ENCODE measurements around the gene PLEKHD1.

PLEKHD1 gene

DNA sequence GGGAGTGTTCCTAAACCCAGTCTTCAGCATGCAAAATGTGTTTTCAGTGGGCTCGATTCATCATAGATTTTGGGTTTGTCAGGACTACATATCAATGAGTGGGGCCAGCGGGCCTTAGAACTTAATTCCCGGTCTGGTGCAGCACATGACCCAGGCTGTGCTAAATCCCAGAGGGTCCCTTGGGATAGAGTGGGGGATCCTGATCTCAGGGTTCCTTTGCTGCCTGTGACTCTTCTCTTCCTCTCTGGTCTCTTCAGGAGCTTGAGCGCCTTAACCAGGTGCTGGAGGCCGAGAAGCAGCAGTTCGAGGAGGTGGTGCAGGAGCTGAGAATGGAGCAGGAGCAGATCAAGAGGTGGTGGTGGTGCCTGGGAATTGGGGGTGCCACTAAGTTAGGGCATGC is 37.5 kb downstream of the PLEKHD1 start:
- DNase-seq, result no peak

DNA sequence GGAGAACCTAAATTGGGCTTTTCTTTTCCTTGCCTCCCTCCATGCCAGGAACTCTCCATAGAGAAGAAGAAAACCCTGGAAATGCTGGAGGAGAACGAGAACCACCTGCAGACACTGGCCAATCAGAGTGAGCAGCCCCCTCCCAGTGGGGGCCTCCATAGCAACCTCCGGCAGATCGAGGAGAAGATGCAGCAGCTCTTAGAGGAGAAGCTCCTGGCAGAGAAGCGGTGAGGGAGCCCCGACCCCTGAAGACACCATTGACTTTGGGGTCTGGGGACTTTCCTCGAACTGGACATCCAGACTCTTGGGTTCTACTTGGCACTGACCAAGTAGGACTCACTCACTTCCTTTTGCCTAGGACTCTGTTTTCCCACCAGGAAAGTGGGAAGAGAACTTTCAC is 41.4 kb downstream of the PLEKHD1 start:
- no peak for DNase-seq

DNA sequence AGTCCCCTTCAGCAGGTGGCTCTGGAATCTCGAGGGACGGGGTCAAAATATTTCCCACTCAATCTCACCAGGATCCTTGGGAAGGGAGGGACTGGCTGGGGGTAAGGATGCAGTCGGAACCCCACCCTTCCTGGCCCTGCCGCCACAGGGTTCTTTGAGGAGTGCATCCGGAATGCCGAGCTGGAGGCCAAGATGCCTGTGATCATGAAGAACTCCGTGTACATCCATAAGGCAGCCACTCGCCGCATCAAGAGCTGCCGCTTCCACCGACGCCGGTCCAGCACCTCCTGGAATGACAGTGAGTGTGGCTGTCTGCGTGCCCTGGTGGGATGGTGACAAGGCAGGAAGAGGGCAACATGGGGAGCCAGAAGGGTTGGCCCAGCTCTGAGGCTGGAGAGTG is 43.1 kb downstream of the PLEKHD1 start:
- no peak for DNase-seq

DNA sequence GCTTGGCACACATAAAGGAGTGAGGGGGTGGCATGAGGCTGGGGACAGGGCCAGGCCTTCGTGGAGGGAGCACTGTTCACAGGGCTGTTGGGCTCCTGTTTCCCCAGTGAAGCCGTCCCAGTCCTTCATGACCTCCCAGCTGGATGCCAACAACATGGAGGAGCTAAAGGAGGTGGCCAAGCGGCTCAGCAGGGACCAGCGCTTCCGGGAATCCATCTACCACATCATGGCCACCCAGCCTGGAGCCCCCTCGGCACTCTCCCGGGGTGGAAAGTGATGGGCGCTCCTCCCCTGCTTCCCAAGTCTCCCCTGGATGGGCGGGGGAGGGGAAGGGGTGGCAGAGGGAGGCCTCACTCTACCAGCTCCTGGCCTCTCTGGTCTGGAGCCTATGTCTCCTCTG is 43.6 kb downstream of the PLEKHD1 start:
- no peak for DNase-seq

DNA sequence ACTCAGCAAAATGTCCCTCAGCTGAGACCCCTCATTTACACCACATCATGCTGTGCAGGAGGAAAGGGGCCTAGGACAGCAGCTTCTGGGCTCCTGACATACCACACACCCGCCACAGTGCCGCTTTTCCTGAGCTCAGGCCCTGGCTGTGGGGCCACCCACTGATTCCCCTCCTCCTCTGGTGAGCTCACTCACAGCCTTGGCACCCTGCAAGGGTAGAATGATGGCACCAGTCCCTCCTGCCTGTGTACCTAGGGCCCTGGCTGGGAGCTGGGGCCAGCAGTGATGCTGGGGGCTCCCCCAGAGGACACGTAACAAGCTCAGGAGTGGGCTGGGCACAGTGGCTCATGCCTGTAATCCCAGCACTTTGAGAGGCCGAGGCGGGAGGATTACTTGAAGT is 44.4 kb downstream of the PLEKHD1 start:
- DNase-seq, result no peak

DNA sequence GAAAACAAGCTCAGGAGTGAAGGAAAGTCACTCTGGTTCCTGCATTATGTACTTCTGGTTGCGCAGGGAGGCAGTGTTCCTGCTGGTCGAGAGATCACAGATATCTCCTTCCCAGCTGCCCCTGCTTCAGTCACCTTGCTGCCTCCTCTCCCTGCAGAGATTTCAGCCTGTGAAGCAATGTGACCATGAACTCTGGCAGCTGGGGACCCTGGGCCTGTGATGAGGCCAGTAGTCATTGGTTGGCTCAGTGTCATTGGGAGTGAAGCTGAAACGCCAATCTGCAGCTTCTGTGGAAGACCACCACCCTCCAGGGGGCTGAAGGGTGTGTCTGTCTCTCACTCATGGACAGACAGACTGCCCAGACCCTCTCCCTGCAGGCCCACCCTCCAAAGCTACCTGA is 45.0 kb downstream of the PLEKHD1 start:
- DNase-seq, result no peak

DNA sequence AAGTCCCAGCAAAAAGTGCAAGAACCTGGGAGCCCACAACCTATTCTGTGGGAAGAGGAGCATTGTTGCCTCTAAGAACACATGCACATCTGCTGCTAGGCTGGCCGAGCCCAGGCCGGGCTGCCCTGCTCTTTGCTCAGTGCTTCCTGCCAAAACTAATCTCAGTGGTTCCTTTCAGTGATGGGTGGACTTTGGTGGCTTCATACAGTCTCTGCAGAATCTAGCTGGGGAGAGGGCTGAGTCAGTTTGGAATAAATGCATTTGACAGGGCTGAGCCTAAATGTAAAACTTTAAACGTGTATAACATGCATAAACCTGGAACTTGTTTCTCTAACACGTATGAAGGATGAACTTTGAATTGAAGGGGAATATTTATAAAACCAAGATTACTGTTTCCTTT is 45.6 kb downstream of the PLEKHD1 start:
- DNase-seq, result no peak

DNA sequence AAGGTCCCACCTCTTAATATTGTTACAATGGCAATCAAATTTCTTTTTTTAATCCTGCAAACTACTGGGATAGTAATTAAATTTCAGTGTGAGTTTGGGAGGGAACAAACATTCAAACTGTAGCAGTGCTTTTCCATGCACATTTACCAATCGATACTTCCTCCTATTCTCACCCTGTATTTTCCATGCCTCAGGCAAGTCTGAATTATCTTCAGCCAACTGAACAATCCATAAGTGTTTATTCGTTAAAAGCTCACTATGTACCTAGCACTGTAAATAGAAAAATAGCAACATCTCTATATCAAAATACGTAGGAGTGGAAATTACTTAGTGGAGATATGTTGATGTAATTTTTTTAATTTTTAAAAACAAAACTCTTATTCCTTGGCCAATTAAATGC is 46.6 kb downstream of the PLEKHD1 start:
- DNase-seq, result no peak

DNA sequence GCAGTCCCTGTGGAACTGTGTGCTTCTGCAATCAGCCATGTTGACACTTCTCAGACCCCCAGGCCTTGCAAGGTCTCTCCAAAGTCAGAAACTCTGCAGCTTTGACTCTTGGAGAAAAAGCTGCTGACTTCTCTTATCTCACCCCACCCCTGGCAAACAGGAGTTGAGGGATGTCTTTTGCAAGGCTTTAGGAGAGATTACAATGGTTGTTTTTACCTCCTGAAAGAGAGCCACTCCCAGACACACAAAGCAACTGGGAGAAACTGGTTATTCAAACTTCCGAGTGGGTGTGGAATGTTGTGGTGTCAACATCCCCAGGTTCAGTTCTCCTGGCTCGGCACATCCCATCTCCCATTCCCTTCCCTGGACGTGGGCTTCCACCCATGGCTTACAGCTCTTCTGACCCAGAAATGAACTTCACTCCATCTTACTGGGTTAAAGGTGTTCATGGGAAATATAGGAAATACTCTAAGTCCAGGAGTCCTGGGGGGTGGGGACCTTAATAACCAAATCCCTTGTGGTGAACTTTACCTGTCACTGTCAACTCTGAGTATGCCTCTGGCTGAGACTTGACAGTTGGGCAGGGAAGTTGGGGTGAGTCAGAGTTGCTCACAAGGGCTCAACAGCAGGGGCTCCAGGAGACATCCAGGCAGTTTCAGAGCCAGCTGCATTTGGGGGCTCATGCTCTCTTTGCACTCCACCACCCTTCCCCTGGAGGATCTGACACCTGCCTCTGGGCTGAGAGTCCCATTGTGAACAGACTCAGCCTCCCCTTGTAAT is 48.2 kb downstream of the PLEKHD1 start:
- no peak for DNase-seq

DNA sequence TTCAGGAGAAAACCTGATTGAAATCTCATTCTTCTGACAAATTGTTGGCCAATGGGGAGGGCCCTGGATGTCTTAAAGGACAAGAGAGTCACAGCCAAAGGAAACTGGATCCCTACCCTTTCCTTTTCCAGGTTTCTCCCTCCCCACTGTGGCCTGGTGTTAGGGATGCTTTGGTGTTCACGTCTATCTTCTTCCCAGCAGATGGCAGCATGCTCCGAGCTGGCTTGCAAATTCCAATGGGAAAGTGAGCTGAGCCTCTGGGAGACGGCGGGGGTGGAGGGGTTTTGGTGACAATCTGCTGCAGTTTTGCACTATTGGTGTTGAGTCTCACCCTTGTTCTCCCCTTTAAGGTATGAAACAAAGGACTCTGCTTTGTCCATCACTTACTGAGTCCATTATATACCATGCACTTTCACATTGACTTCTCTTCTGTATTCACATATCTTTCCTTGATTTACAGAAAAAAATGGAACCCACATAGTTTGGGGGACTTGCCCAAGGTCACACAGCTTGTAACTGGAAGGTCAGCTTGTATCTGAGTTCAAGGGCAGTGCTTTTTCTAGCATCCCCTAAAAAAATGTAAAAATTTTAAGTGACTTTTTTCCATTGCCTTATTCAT is 50.8 kb downstream of the PLEKHD1 start:
- no peak for DNase-seq

DNA sequence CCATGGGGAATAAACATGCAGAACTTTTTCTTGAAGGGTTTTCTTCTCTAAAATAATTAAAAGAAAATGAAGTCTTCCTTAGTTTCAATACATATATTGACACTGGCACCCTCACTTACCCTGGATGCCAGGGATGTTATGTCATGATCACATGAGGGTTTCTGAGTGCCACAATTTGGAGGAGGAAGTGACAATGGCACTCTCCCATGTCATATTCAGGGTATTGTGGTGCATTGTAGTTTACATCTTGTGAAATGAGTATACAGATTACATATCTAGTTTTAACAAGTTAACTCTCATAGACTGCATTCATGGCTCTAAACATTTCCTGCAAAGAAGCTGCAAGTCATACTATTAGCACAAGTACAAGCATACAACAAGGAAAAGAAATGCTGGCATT is 52.4 kb downstream of the PLEKHD1 start:
- no peak for DNase-seq

DNA sequence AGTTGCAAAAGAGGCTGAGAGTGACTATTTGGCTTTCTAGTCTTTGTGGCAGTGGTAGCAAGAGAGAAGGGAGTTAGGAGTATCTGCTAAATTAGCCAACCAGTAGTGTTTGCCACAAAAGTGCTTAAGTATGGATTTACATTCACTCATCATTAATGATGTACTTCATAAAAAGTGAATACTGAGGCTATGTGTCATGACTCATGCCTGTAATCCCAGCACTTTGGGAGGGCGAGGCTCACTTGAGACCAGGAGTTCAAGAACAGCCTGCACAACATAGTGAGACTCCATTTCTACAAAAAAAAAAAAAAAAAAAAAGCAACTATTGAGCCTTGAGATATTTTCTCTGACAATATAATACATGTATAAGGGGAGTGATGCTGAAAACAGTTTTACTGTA is 53.4 kb downstream of the PLEKHD1 start:
- DNase-seq, result no peak

DNA sequence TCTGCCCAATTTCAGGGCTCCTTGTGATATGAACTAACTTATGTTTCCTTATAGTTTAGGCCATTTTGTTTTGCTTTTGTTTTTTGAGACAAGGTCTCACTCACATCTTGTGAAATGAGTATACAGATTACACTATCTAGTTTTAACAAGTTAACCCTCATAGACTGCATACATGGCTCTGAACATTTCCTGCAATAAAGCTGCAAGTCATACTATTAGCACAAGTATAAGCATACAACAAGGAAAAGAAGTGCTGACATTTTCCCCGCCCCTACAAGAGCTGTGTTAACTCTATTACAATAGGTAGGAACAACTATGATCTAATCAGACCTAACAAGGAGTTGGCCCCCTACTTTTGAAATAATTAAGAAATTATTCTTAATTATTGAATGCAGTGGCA is 54.2 kb downstream of the PLEKHD1 start:
- DNase-seq, result no peak

DNA sequence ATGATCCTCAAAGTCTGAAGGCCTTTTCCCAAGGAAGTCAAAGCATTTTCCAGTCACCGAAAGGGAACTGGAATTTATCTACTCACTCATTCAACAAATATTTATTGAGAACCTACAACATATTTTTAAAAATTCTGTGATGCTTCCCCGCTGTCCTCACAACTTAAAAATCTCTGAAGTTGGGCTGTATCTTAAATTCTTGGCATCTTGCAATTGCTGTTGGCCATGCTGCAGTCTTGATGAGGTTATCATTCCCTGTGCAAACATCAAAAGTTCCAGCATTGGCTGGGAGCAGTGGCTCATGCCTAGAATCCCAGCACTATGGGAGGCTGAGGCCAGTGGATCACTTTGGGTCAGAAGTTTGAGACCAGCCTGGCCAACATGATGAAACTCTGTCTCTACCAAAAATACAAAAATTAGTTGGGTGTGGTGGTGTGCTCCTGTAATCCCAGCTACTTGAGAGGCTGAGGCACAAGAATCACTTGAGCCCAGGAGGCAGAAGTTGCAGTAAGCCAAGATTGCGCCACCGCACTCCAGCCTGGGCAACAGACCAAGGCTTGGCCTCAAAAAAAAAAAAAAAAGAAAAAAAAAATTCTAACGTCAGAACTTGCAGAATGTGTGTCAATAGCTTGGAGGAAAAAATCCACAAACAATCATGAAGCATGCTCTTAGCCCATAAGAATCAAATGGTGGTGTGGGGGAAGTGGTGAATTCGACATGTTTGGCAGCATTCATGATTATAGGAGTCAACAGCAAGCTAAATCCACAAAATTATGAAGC is 55.3 kb downstream of the PLEKHD1 start:
- DNase-seq, result no peak

DNA sequence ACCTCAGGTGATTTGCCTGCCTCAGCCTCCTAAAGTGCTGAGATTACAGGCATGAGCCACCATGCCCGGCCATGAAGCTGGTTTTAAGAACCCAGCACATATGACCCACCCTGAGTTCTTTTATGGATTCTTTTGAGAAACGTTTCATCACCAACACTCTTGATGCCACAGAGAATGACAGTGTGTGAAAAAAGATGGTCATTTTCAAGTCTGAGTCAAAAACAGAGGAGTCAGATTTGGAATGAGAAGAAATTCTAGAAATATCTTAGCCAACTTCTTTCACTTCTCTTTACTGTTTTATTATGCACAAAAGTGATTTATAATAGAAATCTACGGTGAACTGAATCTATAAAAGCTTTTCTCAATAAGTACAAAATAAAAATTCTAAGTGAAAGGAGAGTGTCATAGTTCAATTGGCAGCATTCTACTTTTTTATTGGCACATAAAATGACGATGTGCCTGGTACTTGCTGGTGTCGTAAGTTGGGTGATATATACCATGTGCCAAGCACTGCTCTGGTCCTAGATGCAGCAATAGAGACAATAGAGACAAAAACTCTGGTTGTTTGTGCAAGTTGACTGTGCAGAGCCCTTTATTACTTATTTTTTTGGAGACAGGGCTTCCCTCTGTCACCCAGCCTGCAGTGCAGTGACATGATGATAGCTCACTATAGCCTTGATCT is 56.3 kb downstream of the PLEKHD1 start:
- no peak for DNase-seq

DNA sequence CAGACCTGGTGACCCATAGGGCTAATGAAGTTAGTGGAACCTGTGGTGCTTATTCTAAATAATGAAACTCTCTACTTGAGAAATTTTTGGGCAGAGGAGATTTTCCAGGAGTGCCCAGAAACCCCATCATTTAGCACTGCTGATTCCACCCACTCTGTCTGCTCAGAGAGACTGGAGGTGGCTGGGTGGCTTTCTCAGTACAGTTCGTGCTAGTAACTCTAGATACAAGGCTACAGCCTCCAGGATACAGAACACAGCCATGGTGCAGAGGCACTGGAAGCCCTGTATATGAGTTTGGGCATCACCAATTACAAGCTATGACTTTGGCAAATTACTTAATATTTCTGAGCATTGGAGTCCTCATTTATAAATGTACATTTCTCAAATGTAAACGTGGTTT is 57.8 kb downstream of the PLEKHD1 start:
- DNase-seq, result no peak

DNA sequence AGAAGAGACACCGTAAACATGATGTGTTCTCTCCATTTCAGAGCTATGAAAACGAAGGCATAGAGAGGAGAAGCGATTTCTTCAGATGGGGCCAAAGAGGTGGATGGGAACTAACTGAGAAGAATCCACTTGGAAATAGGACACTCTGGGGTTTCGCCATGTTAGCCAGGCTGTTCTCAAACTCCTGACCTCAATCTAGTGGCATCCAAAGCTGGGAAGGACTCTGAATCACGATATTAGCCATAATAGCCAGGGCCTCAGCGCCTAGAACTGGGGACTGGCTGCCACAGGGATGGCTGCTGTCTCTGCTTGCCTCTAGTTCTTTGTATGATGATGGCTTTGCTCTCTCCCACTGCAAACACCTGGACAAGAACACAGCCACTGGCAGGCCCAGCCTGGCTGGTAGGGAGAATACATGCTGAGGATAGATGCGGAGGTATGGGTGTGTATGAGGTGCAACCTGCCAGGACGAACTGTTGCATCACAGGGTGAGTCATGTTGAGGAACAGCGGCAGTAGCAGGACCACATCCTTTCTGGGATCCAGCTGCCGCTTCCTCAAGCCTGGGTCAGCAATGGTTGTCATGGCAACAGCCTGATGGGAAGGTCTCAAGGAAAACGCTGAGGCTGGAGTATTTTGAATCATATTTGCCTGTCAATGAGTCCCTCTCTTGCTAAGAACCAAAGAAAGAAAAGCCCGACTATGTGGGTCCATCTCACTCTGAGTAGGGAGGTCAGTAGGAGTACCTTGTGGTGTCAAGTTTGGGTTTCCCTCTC is 59.0 kb downstream of the PLEKHD1 start:
- peak; percentile 28 for DNase-seq

DNA sequence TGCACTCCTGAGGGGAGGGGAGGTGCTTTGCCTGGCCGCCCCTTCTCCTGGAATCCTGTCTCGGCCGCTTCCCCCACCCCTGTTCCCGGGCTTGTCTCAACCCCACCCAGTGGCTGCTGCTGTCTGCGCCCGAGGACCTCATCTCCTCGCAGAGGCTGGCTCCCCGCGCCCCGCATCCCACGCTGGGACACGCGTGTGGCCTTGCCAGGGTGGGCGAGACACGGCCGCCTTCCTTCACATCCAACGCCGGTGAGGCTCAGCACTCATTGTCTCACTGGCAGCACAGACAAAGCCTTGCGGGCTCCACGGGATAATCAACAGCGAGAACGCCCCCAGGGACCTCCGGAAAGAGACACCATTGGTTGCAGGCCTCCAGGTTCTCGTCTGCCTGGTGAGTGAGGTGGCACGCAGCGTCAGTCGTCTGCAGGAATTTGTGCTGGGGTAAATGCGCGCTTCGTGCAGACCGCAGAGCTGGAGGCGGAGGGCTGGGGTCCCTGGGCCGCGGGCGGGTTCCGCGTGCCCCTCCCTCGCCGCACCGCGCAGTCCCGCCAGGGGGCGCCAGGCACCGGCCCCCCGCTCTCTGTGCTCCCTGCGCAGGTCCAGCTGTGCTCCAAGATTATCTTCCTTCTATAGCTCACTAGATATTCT is 63.3 kb downstream of the PLEKHD1 start:
- DNase-seq, result peak; percentile 8

DNA sequence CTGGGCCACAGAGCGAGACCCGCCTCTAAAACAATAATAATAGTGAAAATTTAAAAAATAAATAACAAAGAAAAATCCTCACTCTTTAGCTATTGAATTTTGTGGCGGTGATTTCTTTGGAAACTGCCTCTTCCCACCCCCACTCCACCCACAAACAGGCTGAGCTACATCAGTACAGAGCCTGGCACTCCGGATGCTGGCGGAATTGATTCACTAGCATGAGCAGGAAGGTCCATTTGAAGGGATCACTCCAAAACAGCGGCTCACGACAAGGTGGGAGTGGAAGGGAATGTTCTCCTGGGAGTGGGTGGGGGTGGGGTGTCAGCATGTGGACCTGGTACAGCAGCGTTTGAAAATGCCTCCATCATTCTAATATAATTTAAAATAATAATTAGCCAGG is 64.0 kb downstream of the PLEKHD1 start:
- DNase-seq, result no peak

DNA sequence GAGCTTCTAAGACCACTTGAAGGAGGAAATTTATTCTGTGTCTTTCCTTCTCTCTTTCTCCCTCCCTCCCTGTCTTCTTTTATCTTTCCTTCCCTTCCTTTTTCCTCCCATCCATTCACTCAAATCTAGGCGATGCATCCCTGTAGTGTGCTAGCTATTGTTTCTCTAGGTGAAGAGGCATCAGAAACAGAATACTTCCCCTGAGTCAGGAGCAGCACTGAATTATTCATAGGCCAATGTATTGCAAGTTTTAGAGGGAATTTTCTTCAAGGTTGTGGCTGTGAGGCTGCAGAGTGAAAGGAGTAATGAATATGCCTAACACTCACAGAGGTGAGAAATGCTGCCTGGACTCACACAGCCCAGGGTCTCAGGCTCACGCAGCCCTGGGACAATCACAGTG is 67.0 kb downstream of the PLEKHD1 start:
- DNase-seq, result no peak

DNA sequence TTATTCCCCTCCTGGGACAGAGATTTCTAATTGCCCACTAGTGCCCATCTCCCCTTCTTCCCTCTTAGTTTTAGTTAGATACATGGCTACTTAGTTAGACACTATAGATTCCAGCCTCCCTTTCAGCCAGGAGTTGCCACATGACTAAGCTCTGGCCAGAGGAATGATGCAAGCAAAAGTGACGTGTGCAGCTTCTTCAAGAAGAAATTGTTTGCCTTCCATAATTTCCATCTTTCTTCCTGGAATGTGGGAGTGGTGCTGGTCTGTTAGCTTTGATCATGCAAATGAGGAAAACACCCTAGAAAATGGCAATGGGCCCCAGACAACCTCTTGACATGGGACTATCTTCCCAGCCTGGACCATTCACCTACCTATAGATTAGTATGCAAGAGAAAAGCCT is 68.7 kb downstream of the PLEKHD1 start:
- no peak for DNase-seq

DNA sequence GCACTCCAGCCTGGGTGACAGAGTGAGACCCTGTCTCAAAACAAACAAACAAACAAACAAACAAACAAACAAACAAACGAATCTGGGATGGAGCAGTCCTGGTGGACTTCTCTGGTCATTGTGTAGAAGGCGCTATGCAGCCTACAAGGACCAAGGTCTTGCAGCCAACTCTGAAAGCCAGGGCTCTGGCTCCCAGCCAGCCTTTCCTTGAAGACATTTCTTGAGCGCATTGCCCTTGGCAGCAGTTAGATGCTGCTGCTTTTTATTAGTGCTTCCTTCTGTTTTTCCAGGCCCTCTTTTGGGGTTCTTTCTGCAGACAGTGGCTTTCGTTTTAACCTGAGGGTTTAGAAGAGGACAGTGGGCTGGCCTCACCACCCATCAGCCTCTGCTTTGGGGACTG is 70.0 kb downstream of the PLEKHD1 start:
- DNase-seq, result no peak

Measured in CD4-positive, alpha-beta T cell treated with Interleukin-17A for 1 hour (primary cell).